SK-N-SH treated with all-trans-retinoic acid at 6 μM for 48 hours (cell line): ENCODE results near the gene GTF2H4.
"Not testable (repeated sequence)": the region's sequence is repeated elsewhere in the genome, so short reads cannot be mapped to it uniquely, and the experiment has no call there.

Experiments used
- ATAC-seq: fragments of 200-7000 bp; cut with Tn5 transposase; 3 replicates; pipeline ENCODE4 v1.9.1; 2020; ENCODE audit warnings: mild to moderate bottlenecking, moderate library complexity
- ARNTL ChIP-seq: fragments of 450-650 bp; formaldehyde crosslinking; IDR thresholded peaks from 2 replicates; pipeline ENCODE4 v1.5.0; 2020; ENCODE audit warnings: low read depth, mild to moderate bottlenecking, moderate library complexity, borderline replicate concordance
- BACH2 ChIP-seq: fragments of 250-450 bp; sonication (Bioruptor Pico); IDR thresholded peaks from 2 replicates; pipeline ENCODE4 v1.9.0; 2021; ENCODE audit warnings: mild to moderate bottlenecking, borderline replicate concordance
- CSDC2 ChIP-seq: fragments of 250-450 bp; sonication (Bioruptor Pico); IDR thresholded peaks from 2 replicates; pipeline ENCODE4 v1.5.0; 2020; ENCODE audit warnings: mild to moderate bottlenecking, moderate library complexity
- ESRRG ChIP-seq: fragments of 250-450 bp; sonication (Bioruptor Pico); IDR thresholded peaks from 2 replicates; pipeline ENCODE4 v1.6.1; 2021; ENCODE audit warnings: mild to moderate bottlenecking
- GLIS3 ChIP-seq: fragments of 250-450 bp; sonication (Bioruptor Pico); IDR thresholded peaks from 2 replicates; pipeline ENCODE4 v1.5.0; 2020; ENCODE audit warnings: mild to moderate bottlenecking, moderate library complexity
- ISL1 ChIP-seq: fragments of 250-450 bp; sonication (Bioruptor Pico); IDR thresholded peaks from 2 replicates; pipeline ENCODE4 v2.1.2; 2022; ENCODE audit warnings: mild to moderate bottlenecking, moderate library complexity
- OSR1 ChIP-seq: fragments of 250-450 bp; sonication (Bioruptor Pico); IDR thresholded peaks from 2 replicates; pipeline ENCODE4 v1.8.0; 2022; ENCODE audit warnings: moderate library complexity, mild to moderate bottlenecking, inconsistent platforms
- PPARA ChIP-seq: fragments of 250-450 bp; sonication (Bioruptor Pico); IDR thresholded peaks from 2 replicates; pipeline ENCODE4 v1.5.0; 2020; ENCODE audit warnings: mild to moderate bottlenecking, borderline replicate concordance
- RARB ChIP-seq: fragments of 250-450 bp; sonication (Bioruptor Pico); IDR thresholded peaks from 2 replicates; pipeline ENCODE4 v1.8.0; 2021; ENCODE audit warnings: mild to moderate bottlenecking, moderate library complexity
- SNAI2 ChIP-seq: fragments of 250-450 bp; sonication (Bioruptor Pico); IDR thresholded peaks from 2 replicates; pipeline ENCODE4 v1.5.0; 2020; ENCODE audit warnings: mild to moderate bottlenecking, moderate library complexity
- TCF4 ChIP-seq: fragments of 250-450 bp; sonication (Bioruptor Pico); IDR thresholded peaks from 2 replicates; pipeline ENCODE4 v1.8.0; 2021; ENCODE audit warnings: mild to moderate bottlenecking, moderate library complexity, borderline replicate concordance
- TOX ChIP-seq: fragments of 250-450 bp; sonication (Bioruptor Pico); IDR thresholded peaks from 2 replicates; pipeline ENCODE4 v1.8.0; 2021; ENCODE audit warnings: mild to moderate bottlenecking, moderate library complexity, borderline replicate concordance
- ZC3H10 ChIP-seq: fragments of 250-450 bp; sonication (Bioruptor Pico); IDR thresholded peaks from 2 replicates; pipeline ENCODE4 v1.5.1; 2021; ENCODE audit warnings: mild to moderate bottlenecking, moderate library complexity
- ZFP3 ChIP-seq: fragments of 250-450 bp; sonication (Bioruptor Pico); IDR thresholded peaks from 2 replicates; pipeline ENCODE4 v1.5.0; 2020; ENCODE audit warnings: mild to moderate bottlenecking, moderate library complexity
- ZFP30 ChIP-seq: fragments of 450-650 bp; formaldehyde crosslinking; IDR thresholded peaks from 2 replicates; pipeline ENCODE4 v1.5.0; 2022; ENCODE audit warnings: mild to moderate bottlenecking, moderate library complexity
- ZNF70 ChIP-seq: fragments of 450-650 bp; formaldehyde crosslinking; IDR thresholded peaks from 2 replicates; pipeline ENCODE4 v1.5.0; 2020; ENCODE audit warnings: mild to moderate bottlenecking, moderate library complexity
- ZNF8 ChIP-seq: fragments of 450-650 bp; formaldehyde crosslinking; IDR thresholded peaks from 2 replicates; pipeline ENCODE4 v1.5.0; 2020; ENCODE audit warnings: mild to moderate bottlenecking, moderate library complexity
- TF ChIP-seq, protein P1 (sequence below): fragments of 250-450 bp; sonication (Bioruptor Pico); IDR thresholded peaks from 2 replicates; pipeline ENCODE4 v1.5.1; 2020; ENCODE audit warnings: low read depth, mild to moderate bottlenecking, moderate library complexity
- TF ChIP-seq, protein P2 (sequence below): fragments of 250-450 bp; sonication (Bioruptor Pico); IDR thresholded peaks from 2 replicates; pipeline ENCODE4 v1.8.0; 2021; ENCODE audit warnings: low read depth, mild to moderate bottlenecking, moderate library complexity, borderline replicate concordance
- TF ChIP-seq, protein P3 (sequence below): fragments of 250-450 bp; sonication (Bioruptor Pico); IDR thresholded peaks from 2 replicates; pipeline ENCODE4 v1.5.1; 2021; ENCODE audit warnings: mild to moderate bottlenecking, moderate library complexity
- TF ChIP-seq, protein P4 (sequence below): fragments of 250-450 bp; sonication (Bioruptor Pico); IDR thresholded peaks from 2 replicates; pipeline ENCODE4 v1.5.0; 2020; ENCODE audit warnings: mild to moderate bottlenecking, moderate library complexity

GTF2H4 gene

DNA sequence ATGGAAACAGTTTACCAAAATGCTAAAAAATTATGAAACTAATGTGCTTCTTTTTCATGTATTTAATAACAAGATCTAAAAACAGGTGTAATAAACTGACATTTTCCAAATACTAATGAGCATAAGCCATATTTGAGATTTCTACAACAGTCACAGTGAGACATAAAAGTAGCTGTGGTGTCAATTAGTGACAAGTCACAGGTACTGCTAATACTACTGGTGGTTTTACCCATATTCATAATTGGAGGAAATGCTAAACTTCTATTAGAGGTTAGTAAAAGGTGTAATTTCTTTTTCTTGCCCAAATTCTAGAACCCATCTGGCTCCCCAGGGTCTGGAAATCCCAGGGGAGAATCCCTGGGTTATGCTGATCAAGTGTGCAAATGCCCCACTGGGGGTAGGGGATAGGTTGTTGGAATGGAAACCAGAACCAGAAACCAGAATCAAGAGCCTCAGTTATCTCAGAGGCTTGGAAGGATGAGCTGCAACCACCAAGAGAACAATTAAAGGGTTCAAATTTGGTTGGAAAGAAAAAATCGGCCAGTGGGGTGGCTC, 7.1 kb upstream of the GTF2H4 start:
- no peak for ATAC-seq
- TF ChIP-seq BACH2 (CRISPR knock-in tag) (no peak), ZFP3 (CRISPR knock-in tag) (no peak), GLIS3 (no peak), ARNTL (CRISPR knock-in tag) (no peak), ZFP30 (CRISPR knock-in tag) (no peak), SNAI2 (no peak)
- TF ChIP-seq, protein P1, sequence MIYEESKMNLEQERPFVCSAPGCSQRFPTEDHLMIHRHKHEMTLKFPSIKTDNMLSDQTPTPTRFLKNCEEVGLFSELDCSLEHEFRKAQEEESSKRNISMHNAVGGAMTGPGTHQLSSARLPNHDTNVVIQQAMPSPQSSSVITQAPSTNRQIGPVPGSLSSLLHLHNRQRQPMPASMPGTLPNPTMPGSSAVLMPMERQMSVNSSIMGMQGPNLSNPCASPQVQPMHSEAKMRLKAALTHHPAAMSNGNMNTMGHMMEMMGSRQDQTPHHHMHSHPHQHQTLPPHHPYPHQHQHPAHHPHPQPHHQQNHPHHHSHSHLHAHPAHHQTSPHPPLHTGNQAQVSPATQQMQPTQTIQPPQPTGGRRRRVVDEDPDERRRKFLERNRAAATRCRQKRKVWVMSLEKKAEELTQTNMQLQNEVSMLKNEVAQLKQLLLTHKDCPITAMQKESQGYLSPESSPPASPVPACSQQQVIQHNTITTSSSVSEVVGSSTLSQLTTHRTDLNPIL (CRISPR knock-in tag): no peak
- TF ChIP-seq, all 23 proteins: peak for 0

DNA sequence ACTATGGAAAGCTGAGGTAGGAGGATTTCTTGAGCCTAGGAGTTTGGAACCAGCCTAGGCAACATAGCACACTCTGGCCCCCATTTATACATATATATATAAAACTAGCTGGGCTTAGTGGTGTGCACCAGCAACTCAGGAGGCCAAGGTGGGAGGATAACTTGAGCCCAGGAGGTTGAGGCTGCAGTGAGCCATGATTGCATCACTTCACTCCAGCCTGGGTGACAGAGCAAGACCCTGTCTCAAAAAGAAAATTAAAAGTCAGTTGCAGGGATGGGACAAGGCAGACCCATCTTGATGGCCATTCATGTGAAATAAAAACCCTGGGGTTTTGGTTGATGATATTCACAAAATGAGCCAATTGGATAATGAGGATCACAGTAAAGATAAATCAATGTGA, 6.6 kb upstream of the GTF2H4 start:
- no peak for TF ChIP-seq TOX (CRISPR knock-in tag)
- ATAC-seq: no peak; the same call in 2 of the 3 replicates

DNA sequence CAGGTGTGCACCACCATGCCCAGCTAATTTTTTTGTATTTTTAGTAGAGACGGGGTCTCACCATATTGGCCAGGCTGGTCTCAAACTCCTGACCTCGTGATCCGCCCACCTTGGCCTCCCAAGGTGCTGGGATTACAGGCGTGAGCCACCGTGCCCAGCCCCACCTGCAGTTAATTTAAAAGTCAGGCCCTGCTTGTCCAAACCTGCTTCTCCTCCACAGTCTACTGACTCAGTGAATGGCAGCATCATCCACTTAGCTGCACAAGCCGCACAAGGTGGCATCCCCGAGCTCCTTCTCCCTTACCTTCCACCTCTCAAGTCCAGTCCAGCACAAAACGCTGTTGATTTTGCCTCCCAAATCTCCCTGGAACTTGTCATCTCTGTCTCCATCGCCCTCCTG, 5.8 kb upstream of the GTF2H4 start:
- ATAC-seq: not testable (repeated sequence)

DNA sequence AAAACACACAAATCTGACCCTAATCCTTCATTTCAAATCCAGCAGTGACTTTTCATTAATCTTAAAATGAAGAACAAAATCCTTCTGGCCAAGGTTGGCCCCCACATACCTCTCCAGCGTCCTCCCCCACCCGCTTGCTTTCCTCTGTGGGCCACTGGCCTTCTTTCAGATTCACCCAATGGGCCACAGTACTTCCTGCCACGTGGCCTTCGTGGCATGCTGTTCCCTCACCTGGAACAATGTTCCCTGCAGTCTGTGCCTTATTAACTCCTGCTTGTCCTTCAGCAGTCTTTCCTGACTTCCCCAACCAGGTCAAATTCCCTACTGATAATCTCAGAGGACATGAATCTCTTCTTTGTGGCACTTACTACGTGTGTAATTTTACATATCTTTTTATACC, 5.3 kb upstream of the GTF2H4 start:
- no peak for ATAC-seq
- TF ChIP-seq RARB (CRISPR knock-in tag) (no peak), ARNTL (CRISPR knock-in tag) (no peak), PPARA (CRISPR knock-in tag) (no peak), ZFP3 (CRISPR knock-in tag) (no peak), TCF4 (CRISPR knock-in tag) (no peak), ZNF8 (no peak), ZC3H10 (CRISPR knock-in tag) (no peak), GLIS3 (no peak), ISL1 (CRISPR knock-in tag) (no peak), OSR1 (CRISPR knock-in tag) (no peak), CSDC2 (CRISPR knock-in tag) (no peak), BACH2 (CRISPR knock-in tag) (no peak), SNAI2 (no peak), TOX (CRISPR knock-in tag) (no peak)
- TF ChIP-seq, protein P2, sequence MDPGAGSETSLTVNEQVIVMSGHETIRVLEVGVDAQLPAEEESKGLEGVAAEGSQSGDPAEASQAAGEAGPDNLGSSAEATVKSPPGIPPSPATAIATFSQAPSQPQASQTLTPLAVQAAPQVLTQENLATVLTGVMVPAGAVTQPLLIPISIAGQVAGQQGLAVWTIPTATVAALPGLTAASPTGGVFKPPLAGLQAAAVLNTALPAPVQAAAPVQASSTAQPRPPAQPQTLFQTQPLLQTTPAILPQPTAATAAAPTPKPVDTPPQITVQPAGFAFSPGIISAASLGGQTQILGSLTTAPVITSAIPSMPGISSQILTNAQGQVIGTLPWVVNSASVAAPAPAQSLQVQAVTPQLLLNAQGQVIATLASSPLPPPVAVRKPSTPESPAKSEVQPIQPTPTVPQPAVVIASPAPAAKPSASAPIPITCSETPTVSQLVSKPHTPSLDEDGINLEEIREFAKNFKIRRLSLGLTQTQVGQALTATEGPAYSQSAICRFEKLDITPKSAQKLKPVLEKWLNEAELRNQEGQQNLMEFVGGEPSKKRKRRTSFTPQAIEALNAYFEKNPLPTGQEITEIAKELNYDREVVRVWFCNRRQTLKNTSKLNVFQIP (CRISPR knock-in tag): no peak
- TF ChIP-seq, protein P3, sequence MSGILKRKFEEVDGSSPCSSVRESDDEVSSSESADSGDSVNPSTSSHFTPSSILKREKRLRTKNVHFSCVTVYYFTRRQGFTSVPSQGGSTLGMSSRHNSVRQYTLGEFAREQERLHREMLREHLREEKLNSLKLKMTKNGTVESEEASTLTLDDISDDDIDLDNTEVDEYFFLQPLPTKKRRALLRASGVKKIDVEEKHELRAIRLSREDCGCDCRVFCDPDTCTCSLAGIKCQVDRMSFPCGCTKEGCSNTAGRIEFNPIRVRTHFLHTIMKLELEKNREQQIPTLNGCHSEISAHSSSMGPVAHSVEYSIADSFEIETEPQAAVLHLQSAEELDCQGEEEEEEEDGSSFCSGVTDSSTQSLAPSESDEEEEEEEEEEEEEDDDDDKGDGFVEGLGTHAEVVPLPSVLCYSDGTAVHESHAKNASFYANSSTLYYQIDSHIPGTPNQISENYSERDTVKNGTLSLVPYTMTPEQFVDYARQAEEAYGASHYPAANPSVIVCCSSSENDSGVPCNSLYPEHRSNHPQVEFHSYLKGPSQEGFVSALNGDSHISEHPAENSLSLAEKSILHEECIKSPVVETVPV (CRISPR knock-in tag): no peak

DNA sequence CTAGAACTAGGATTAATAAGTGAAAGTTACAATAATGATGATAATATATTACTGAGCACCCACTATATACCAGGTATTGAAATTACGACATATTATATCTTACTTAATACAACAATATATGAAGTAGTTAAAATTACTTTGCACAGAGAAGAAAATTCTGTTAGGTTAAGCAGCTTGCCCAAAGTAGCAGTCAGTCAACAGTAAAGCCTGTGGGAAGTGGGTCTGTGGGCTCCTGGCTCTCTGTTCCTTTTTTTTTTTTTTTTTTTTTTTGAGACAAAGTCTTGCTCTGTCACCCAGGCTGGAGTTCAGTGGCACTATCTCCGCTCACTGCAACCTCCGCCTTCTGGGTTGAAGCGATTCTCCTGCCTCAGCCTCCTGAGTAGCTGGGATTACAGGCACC, 4.8 kb upstream of the GTF2H4 start:
- TF ChIP-seq PPARA (CRISPR knock-in tag) (no peak), ZFP3 (CRISPR knock-in tag) (no peak)
- ATAC-seq: no peak

DNA sequence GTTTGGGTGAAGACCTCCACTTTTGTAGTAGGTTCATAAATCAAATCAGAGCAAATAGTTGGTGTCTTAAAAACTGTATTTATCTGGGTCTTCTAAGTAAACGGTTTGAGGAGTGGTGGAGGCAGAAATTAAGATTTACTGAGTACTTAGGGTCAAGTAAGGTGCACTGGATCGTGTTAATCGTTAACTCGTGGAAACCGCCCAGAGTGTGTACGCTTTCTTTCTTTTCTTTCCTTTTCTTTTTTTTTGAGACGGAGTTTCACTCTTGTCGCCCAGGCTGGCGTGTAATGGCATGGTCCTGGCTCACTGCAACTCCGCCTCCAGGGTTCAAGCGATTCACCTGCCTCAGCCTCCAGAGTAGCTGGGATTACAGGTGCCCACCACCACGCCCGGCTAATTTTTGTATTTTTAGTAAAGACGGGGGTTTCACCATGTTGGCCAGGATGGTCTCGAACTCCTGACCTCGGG, 683 bp upstream of the GTF2H4 start:
- not testable (repeated sequence) for ATAC-seq

DNA sequence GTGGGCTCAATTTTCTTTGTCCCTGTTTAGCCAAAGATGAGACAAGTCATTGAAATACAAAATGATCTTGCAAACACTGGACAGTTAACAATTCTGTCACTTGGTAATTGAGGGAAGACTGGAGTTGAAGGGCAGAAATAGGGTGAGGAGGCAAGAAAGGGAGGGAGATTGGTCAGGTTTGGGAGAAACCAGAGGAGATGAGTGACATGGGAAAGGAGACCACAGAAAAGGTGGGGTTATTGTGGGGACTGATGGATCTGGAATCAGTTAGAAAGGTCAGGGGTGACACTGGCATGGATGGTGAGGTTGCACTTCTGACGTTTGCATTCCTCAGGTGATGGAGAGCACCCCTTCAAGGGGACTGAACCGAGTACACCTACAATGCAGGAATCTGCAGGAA, 693 bp downstream of the GTF2H4 start:
- no peak for ATAC-seq
- TF ChIP-seq TCF4 (CRISPR knock-in tag) (no peak), ZNF70 (CRISPR knock-in tag) (no peak), OSR1 (CRISPR knock-in tag) (no peak), RARB (CRISPR knock-in tag) (no peak), ESRRG (no peak), CSDC2 (CRISPR knock-in tag) (no peak), ZFP3 (CRISPR knock-in tag) (no peak)
- TF ChIP-seq, protein P4, sequence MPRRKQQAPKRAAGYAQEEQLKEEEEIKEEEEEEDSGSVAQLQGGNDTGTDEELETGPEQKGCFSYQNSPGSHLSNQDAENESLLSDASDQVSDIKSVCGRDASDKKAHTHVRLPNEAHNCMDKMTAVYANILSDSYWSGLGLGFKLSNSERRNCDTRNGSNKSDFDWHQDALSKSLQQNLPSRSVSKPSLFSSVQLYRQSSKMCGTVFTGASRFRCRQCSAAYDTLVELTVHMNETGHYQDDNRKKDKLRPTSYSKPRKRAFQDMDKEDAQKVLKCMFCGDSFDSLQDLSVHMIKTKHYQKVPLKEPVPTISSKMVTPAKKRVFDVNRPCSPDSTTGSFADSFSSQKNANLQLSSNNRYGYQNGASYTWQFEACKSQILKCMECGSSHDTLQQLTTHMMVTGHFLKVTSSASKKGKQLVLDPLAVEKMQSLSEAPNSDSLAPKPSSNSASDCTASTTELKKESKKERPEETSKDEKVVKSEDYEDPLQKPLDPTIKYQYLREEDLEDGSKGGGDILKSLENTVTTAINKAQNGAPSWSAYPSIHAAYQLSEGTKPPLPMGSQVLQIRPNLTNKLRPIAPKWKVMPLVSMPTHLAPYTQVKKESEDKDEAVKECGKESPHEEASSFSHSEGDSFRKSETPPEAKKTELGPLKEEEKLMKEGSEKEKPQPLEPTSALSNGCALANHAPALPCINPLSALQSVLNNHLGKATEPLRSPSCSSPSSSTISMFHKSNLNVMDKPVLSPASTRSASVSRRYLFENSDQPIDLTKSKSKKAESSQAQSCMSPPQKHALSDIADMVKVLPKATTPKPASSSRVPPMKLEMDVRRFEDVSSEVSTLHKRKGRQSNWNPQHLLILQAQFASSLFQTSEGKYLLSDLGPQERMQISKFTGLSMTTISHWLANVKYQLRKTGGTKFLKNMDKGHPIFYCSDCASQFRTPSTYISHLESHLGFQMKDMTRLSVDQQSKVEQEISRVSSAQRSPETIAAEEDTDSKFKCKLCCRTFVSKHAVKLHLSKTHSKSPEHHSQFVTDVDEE (CRISPR knock-in tag): no peak
- TF ChIP-seq, protein P3 (CRISPR knock-in tag): no peak
- TF ChIP-seq, protein P2 (CRISPR knock-in tag): no peak
